ENCODE data around the gene NFASC.

The NFASC gene

DNA sequence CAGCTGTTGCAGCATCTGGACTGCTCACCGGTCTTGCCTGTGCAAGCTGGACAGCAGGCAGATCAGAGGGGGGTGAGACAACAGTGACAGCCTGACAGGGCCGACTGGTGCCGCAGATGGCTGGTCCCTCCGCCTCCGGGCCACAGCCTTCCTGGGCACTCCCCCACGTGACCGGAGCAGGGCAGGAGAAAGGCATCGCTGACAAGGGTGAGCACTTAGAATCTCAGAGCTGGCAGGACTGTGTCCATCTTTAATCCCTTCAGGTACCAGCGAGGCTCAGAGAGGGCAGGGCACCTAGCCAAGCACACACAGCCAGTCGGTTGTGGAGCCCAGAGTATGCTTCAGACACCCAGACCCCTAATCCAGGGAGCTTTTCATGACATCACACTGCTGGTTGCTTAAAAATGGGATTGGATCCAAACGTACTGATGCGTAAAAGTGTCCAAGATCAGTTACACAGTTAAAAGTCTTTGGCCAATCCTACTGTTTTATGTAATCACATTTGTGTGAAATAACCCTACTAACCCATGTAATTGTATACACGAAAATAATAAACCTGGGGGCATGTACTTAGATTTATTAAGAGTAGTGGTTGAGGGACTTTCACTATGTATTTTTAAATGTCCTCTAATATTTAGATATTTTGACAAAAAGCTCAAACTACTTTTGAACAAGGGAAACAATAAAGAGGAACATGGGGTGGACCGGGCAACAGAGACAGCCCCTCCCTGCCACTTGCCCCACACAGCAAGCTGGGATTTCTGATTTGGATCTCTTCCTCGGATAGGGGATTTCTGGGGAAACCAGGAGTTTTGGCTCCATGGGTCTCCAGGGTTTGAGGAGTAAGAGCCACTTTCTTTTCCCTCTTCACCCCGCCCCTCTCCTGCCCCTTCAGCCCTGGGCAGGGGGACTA is 171.6 kb downstream of the NFASC start:
- DNase-seq (ENCODE audit: low read depth), result no peak

DNA sequence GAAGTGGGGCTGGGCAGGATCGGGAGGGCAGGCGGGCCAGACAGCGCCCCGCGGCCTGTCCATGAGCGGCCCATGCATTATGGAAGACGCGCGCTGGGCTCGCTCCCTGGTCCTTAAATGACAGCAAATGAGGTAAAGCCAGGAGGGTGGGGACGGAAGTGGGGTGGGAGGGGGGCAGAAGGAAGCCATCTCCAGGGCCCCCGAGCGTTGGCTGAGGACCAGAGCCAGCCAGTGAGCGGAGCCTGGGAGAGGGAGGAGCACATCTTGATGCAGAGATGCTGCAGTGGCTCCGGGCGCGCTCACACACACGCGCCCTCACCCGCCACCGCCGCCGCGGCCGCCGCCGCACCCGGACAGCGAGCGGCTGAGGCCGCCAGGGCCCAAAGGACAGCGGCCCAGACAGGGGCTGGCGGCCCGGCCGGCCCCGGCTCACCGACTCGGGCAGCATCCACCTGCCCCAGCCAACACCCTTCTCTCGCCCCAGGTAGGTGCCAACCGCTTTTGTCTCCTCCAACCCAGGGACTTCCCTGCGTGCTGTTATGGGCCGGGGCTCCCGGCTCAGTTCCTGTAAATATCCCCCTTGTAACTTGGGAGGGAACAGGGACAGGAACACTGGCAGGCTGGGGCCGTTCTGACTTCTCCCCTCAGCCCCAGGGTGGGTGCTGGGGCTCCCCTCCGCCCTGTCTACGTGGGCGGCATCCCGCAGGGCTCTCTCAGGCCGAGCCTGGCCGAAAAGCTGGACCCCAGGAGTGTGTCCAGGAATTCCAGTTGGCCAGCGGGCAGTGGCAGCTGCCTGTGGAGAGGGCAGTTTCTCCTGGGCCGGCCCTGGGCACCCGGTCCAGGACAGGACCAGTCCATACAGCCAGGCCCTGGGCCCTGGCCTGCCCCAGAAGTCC is 172.5 kb downstream of the NFASC start, which contains the start of gene CNTN2:
CNTN2 (plus strand) TSS at position 302 of the 896 bp plus-strand sequence. CDS start 9,974 bp downstream, outside the sequence.
- DNase-seq (ENCODE audit: low read depth), result no peak

- no peak for DNase-seq (ENCODE audit: low read depth)
These were observed 173.2 kb downstream of the NFASC start for GRCh38 chr1:205043866-205044265.

DNA sequence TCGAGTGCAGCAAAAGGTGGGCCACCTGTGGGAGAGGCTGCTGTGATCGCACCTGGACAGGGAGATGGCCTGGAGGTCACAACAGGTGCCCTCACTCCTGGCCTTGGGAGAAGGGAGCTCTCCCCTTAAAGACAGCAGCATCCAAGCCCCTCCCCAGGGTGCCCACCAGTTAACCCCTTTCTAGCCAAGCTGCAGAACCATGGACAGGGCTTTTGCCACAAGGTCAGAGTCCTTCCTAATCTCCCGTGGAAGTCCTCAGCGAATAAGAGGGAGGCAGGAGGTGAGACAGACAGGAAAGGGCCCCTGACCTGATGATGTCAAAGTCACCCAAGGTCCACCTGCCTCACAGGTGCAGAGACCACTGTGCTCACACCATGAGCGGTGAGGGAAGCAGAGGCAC is 174.1 kb downstream of the NFASC start:
- DNase-seq (ENCODE audit: low read depth), result no peak

- DNase-seq (ENCODE audit: low read depth), result no peak
These were observed 174.5 kb downstream of the NFASC start for GRCh38 chr1:205045146-205045545.

DNA sequence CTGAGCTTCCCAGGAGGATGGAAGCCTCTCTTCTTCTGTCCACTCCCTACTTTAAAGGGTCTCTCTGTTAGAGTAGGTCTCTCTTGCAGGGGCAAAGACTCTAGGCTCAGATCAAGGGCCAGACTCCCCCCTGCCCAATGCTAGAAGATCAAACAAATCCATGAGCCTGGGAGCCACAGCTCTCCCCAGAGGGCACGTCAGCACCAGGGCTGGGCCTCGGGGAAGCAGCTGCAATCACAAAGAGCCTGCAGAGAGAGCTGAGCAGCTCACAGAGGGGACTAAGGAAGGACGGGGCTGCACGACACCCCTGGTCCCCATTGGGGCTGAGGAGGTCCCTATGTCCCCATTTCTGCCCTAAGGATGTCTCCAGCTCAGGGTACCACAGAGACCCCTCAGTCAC is 176.2 kb downstream of the NFASC start:
- no peak for DNase-seq (ENCODE audit: low read depth)

GRCh38 chr1:205047764-205048231 is 177.1 kb downstream of the NFASC start:
- no peak for DNase-seq (ENCODE audit: low read depth)

DNA sequence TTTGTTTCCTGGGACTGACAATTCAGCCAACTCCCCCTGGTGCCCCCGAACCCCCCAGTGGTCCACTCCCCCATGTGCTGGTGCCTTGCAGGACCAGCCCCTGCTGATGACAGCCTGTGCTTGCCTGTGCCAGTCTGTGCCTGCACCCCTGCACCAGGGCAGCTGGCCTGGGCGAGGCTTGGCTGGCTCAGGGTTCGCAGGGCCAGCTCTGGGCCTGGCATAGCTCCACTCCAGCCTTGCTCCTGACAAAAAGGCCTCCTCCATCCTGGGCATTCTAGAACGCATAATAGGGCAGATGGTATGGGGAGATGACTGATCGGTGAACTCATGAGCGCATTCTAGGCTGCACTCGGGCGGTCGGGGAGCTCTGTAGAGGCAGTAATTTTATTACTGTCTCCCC is 177.7 kb downstream of the NFASC start:
- DNase-seq (ENCODE audit: low read depth), result no peak

DNA sequence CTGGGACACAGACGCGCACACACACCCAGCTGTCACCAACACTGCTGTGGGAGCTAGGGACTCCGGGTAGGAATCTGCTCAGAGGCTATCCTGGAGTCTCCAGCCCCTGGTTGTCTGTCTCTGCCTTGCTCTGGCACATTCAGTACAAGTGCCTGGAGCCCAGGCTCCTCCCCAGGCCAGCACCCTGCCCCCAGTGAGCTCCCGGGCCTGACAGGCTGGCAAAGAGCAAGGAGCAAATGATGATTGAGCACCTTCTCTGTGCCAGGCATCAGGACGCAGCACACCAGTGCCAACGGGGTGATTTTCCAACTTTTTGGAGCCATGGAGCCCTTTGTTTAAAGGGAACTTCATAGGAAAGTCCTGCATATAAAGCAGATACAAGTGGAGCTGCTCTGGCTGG is 178.8 kb downstream of the NFASC start:
- no peak for DNase-seq (ENCODE audit: low read depth)

DNA sequence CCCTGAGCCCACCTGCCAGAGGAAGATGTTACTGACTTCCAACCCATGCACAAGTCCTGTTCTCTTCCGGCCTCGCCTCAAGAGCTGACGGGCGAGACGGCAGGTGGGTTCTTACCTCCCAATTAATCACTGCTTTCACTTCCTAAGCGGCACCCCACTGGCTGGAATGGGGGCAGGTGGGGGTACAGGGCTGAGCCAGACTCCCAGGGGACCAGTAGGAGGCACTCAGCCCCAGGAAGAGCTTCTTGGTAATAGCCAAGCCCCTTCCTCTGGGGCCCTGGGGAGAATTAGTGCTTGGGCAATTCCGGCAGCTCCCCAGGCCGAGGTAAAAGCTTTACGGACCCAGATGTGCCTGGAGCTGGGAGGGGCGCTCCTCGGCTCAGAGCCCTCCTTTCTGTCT is 182.0 kb downstream of the NFASC start:
- no peak for DNase-seq (ENCODE audit: low read depth)

- DNase-seq (ENCODE audit: low read depth), result no peak
These were observed 182.6 kb downstream of the NFASC start for GRCh38 chr1:205053296-205053695.

GRCh38 chr1:205054013-205054412 is 183.4 kb downstream of the NFASC start:
- no peak for DNase-seq (ENCODE audit: low read depth)

GRCh38 chr1:205056188-205056611 is 185.5 kb downstream of the NFASC start:
- no peak for DNase-seq (ENCODE audit: low read depth)

DNA sequence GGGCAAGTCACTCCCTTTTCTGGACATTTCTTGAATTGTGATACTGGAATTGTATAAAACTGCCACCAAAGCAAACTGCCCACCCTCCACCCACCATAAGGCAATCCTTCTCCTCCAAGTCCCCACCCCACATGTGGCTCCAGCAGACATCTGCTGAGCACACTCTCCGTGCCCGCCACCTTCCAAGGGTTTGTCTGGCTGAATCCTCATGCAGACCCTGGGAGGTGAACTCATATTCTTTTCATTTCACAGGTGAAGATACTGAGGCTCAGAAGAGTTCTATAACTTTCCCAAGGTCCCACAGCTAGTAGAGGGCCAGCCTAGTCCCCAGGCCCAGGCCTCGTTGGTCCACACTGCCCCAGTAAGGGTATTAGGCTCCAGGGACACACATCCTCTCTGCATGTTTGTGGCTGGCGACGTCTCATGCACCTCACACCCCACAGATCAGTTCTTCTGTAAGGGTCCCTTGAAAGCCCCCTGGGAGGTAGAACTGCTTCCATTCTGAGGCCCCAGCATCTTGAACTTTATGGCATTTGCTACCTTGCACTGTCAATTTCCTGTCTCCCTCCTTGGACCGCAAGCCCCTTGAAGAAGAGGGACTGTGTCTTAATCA is 186.4 kb downstream of the NFASC start:
- DNase-seq (ENCODE audit: low read depth), result no peak

- no peak for DNase-seq (ENCODE audit: low read depth)
These were observed 187.3 kb downstream of the NFASC start for GRCh38 chr1:205057808-205058575.

- DNase-seq (ENCODE audit: low read depth), result no peak
These were observed 188.2 kb downstream of the NFASC start for GRCh38 chr1:205058853-205059252.

GRCh38 chr1:205059660-205060059 is 189.0 kb downstream of the NFASC start:
- no peak for DNase-seq (ENCODE audit: low read depth)

- DNase-seq (ENCODE audit: low read depth), result no peak
These were observed 190.1 kb downstream of the NFASC start for GRCh38 chr1:205060746-205061145.

GRCh38 chr1:205061227-205061626 is 190.6 kb downstream of the NFASC start:
- DNase-seq (ENCODE audit: low read depth), result no peak

- peak; percentile 38 for DNase-seq (ENCODE audit: low read depth)
These were observed 191.0 kb downstream of the NFASC start for GRCh38 chr1:205061665-205062069.

DNA sequence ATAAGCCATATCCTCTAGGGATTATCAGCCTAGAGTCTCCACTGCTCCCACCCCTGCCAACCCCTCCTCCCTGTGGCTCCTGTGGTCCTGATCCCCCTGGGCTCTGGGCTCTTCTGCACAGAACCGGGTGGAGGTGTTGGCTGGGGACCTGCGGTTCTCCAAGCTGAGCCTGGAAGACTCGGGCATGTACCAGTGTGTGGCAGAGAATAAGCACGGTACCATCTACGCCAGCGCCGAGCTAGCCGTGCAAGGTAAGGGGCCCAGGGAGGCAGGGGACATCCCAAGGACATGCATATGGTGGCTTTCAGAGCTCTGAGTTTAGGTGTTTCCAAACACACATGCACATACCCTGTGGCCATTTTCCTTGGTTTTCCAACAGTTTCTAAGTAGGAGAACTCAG is 191.7 kb downstream of the NFASC start:
- DNase-seq (ENCODE audit: low read depth), result no peak

Measured in stimulated activated CD8-positive, alpha-beta memory T cell treated with anti-CD3 and anti-CD28 coated beads, Interleukin-12 subunit alpha, Interleukin-12 subunit beta, amount 100 ng/mL, for 1 hour (primary cell).